PC-9 (cell line): ENCODE measurements around the gene PDCD6IP. TPM values are rescaled to one million over a fixed set of nuclear protein-coding genes. Genes with fewer than 3 reads are reported as not detected.

Source experiments
- BruUV-seq: library from RNA; stranded (reverse); fragments of 400-500 nt; replicated peaks from 2 replicates; lab custom pipeline; 2021; lab: Mats Ljungman, UMichigan
- CTCF ChIA-PET: fragments of 300-600 bp; sonication (Branson Sonifier 250); formaldehyde crosslinking; loops from one replicate; lab custom pipeline; 2022; ENCODE audit warnings: antibody characterized with exemption; lab: Charles Lee
- POLR2A ChIA-PET: fragments of 300-600 bp; sonication (Branson Sonifier 250); formaldehyde crosslinking; loops from one replicate; lab custom pipeline; 2022; ENCODE audit warnings: antibody characterized with exemption; ENCODE audit not compliant: unreplicated experiment; lab: Charles Lee
- DNase-seq, 2 experiments: peaks; one replicate each; pipeline versions ENCODE4 v3.0.0 to v3.0.0-alpha.2; 2015 to 2022; ENCODE audit warnings: mixed read lengths in 1 of 2
- H2AFZ ChIP-seq: fragments of 200-600 bp; sonication (generic); 2 replicates; pipeline ENCODE4 v1.8.1; 2017; ENCODE audit warnings: antibody characterized with exemption
- H3F3A ChIP-seq: fragments of 200-600 bp; sonication (generic); 2 replicates; pipeline ENCODE4 v1.8.1; 2017; ENCODE audit warnings: antibody characterized with exemption, mild to moderate bottlenecking, low read depth; ENCODE audit not compliant: insufficient read depth
- H3K27ac ChIP-seq: fragments of 200-600 bp; sonication (generic); 2 replicates; pipeline ENCODE4 v1.6.1; 2016; ENCODE audit warnings: mixed run types
- H3K27me3 ChIP-seq: fragments of 200-600 bp; sonication (generic); 2 replicates; pipeline ENCODE4 v1.6.1; 2016; ENCODE audit warnings: low read depth, mixed run types; ENCODE audit not compliant: insufficient read depth
- H3K36me3 ChIP-seq: fragments of 200-600 bp; sonication (generic); 2 replicates; pipeline ENCODE4 v1.6.1; 2016; ENCODE audit warnings: low read depth, mixed run types
- H3K4me1 ChIP-seq: fragments of 200-600 bp; sonication (generic); replicated peaks from 2 replicates; pipeline ENCODE4 v1.6.1; 2016; ENCODE audit warnings: mixed run types; ENCODE audit not compliant: insufficient read depth
- H3K4me2 ChIP-seq: fragments of 200-600 bp; sonication (generic); 2 replicates; pipeline ENCODE4 v1.6.1; 2017; ENCODE audit warnings: mixed run types
- H3K4me3 ChIP-seq: fragments of 200-600 bp; sonication (generic); 2 replicates; pipeline ENCODE4 v1.6.1; 2016; ENCODE audit warnings: mixed run types
- H3K79me2 ChIP-seq: fragments of 200-600 bp; sonication (generic); 2 replicates; pipeline ENCODE4 v1.6.1; 2017; ENCODE audit warnings: low read depth, mixed run types
- H3K9me2 ChIP-seq: fragments of 200-600 bp; sonication (generic); 2 replicates; pipeline ENCODE4 v1.8.1; 2017; ENCODE audit warnings: mild to moderate bottlenecking; ENCODE audit not compliant: insufficient read depth
- H3K9me3 ChIP-seq: fragments of 200-600 bp; sonication (generic); 2 replicates; pipeline ENCODE4 v1.8.1; 2016; ENCODE audit warnings: low read depth; ENCODE audit not compliant: insufficient read depth
- H4K20me1 ChIP-seq: fragments of 200-600 bp; sonication (generic); 2 replicates; pipeline ENCODE4 v1.8.1; 2017; ENCODE audit not compliant: insufficient read depth
- CTCF ChIP-seq: fragments of 200-600 bp; sonication (generic); conservative IDR thresholded peaks from 2 replicates; pipeline ENCODE4 v1.6.1; 2017; ENCODE audit warnings: mixed run types, antibody characterized with exemption, mild to moderate bottlenecking, moderate library complexity
- EZH2 ChIP-seq: fragments of 200-600 bp; sonication (generic); IDR thresholded peaks from 2 replicates; pipeline ENCODE4 v1.8.0; 2017; ENCODE audit warnings: antibody characterized with exemption, low read depth
- intact Hi-C: fragments of 100-400 bp; cut with micrococcal nuclease; formaldehyde crosslinking; loops from one replicate; pipeline ENCODE4 v1.10.0; 2022; ENCODE audit not compliant: unreplicated experiment
- total RNA-seq: library from RNA; stranded (reverse); gene quantifications from 2 replicates; pipeline ENCODE4 v1.2.3, GENCODE V29; 2021

PDCD6IP gene
- total RNA-seq, 1 experiment from 2014 or later = 209 TPM

GRCh38 chr3:33895658-33896057, 97.2 kb downstream of the PDCD6IP start:
- ChIA-PET CTCF (no interaction called here), POLR2A (no interaction called here)
- Histone ChIP-seq H3K27me3 (no peaks in the 10 kb centered on the region), H3K79me2 (no peaks in the 10 kb centered on the region), H3K9me3 (no peaks in the 10 kb centered on the region), H3K4me1 (no peaks in the 10 kb centered on the region), H4K20me1 (no peaks in the 10 kb centered on the region), H3F3A (no peaks in the 10 kb centered on the region), H3K4me3 (no peak overlapping the region), H2AFZ (no peak overlapping the region), H3K4me2 (no peak overlapping the region), H3K36me3 (no peaks in the 10 kb centered on the region), H3K9me2 (no peaks in the 10 kb centered on the region), H3K27ac (no peak overlapping the region)
- no peak for DNase-seq
- intact Hi-C loops = no loop called here
- no TSS peak for BruUV-seq
- TF ChIP-seq EZH2 (no peak), CTCF (no peak)

GRCh38 chr3:33897306-33897705, 98.9 kb downstream of the PDCD6IP start:
- H3K27me3 ChIP-seq = no peaks in the 10 kb centered on the region
- CTCF ChIA-PET = no interaction called here
- H4K20me1 ChIP-seq = no peaks in the 10 kb centered on the region
- no peak overlapping the region for H3K4me2 ChIP-seq
- no peaks in the 10 kb centered on the region for H3K36me3 ChIP-seq
- no peaks in the 10 kb centered on the region for H3K9me3 ChIP-seq
- no peak overlapping the region for H3K4me3 ChIP-seq
- H3K9me2 ChIP-seq = no peaks in the 10 kb centered on the region
- TF ChIP-seq EZH2 = no peak
- TF ChIP-seq CTCF = no peak
- no peak overlapping the region for H3K27ac ChIP-seq
- no peaks in the 10 kb centered on the region for H3F3A ChIP-seq
- intact Hi-C loops = no loop called here
- no peak overlapping the region for H2AFZ ChIP-seq
- no TSS peak for BruUV-seq
- H3K79me2 ChIP-seq = no peaks in the 10 kb centered on the region
- POLR2A ChIA-PET = interaction anchor here (0.5 kb wide), 1 partner anchor 565 kb away, joined by 8 read pairs; no protein-coding TSS in a partner anchor
- no peak for DNase-seq
- H3K4me1 ChIP-seq = no peaks in the 10 kb centered on the region

- Histone ChIP-seq H3K79me2 (no peaks in the 10 kb centered on the region), H3K4me1 (no peaks in the 10 kb centered on the region), H3F3A (no peaks in the 10 kb centered on the region), H4K20me1 (no peaks in the 10 kb centered on the region), H3K9me2 (no peaks in the 10 kb centered on the region), H3K27me3 (no peaks in the 10 kb centered on the region), H3K4me3 (no peak overlapping the region), H2AFZ (no peak overlapping the region), H3K9me3 (no peaks in the 10 kb centered on the region), H3K27ac (no peak overlapping the region), H3K4me2 (no peak overlapping the region), H3K36me3 (no peaks in the 10 kb centered on the region)
- DNase-seq = no peak
- no peak for TF ChIP-seq CTCF
- intact Hi-C loops = no loop called here
- no TSS peak for BruUV-seq
- ChIA-PET POLR2A (no interaction called here), CTCF (no interaction called here)
Observed at GRCh38 chr3:33898901-33899300, 100.5 kb downstream of the PDCD6IP start.
